Lower leg skin (tissue), 4 donors: ENCODE measurements around the gene COL4A2. TPM values are rescaled to one million over a fixed set of nuclear protein-coding genes. Genes with fewer than 3 reads are reported as not detected.

Source experiments
- DNase-seq, 2 donors: peaks; one replicate each; pipeline ENCODE4 v3.0.0-alpha.2; 2019; ENCODE audit warnings: low spot score in 2 of 2
- H3K4me3 ChIP-seq: fragments of 200-600 bp; sonication (generic); 2 replicates; pipeline ENCODE4 v1.5.1; 2017; ENCODE audit warnings: mild to moderate bottlenecking, low read depth; ENCODE audit not compliant: poor library complexity, severe bottlenecking
- CTCF ChIP-seq, 3 donors: fragments of 450-650 bp; IDR thresholded peaks; one replicate each; pipeline ENCODE4 v1.5.1; 2016; ENCODE audit warnings: antibody characterized with exemption in 3 of 3, mild to moderate bottlenecking in 3 of 3, moderate library complexity in 2 of 3
- POLR2A ChIP-seq, 2 donors: fragments of 450-650 bp; IDR thresholded peaks; one replicate each; pipeline ENCODE4 v1.6.1; 2016 to 2017; ENCODE audit warnings: antibody characterized with exemption in 2 of 2, mild to moderate bottlenecking in 1 of 2, moderate library complexity in 1 of 2
- WGBS, 2 donors: methylation state at CpG; one replicate each; pipeline ENCODE4 v1.1.5; 2018; 5-methylcytosine and 5-hydroxymethylcytosine counted together
- intact Hi-C: fragments of 100-400 bp; cut with DNase I; formaldehyde crosslinking; loops from one replicate; pipeline ENCODE4 v1.15.0; 2023; ENCODE audit warnings: low total_unique reads
- total RNA-seq, 4 donors: library from RNA; depleted of rRNA; stranded (reverse); fragments of >200 nt; gene quantifications; one replicate each; pipeline ENCODE4 v1.1.0, GENCODE V29; 2016

Gene COL4A2
- total RNA-seq, 4 donors from 2014 or later = 40.8 to 119 (median 58.9) TPM

GRCh38 chr13:110348309-110349105 is 41.4 kb downstream of the COL4A2 start:
- intact Hi-C loops = no loop called here
- 59 to 65% methylated on average over 8 of the region's 8 CpGs for WGBS, 2 donors
- H3K4me3 ChIP-seq = no peak overlapping the region
- no peak for DNase-seq
- no peak for TF ChIP-seq POLR2A (IDR thresholded peaks at IDR 0.05)
- TF ChIP-seq CTCF (IDR thresholded peaks at IDR 0.05) = no peak

GRCh38 chr13:110349239-110349638 is 42.2 kb downstream of the COL4A2 start:
- H3K4me3 ChIP-seq = no peak overlapping the region
- intact Hi-C loops = no loop called here
- TF ChIP-seq POLR2A (IDR thresholded peaks at IDR 0.05) (no peak), CTCF (IDR thresholded peaks at IDR 0.05) (no peak)
- DNase-seq = peak in 1 of 2 donors; percentile 12
- WGBS, 2 donors = 83 to 90% methylated on average over 5 of the region's 5 CpGs

- H3K4me3 ChIP-seq = no peak overlapping the region
- no peak for DNase-seq
- TF ChIP-seq CTCF (IDR thresholded peaks at IDR 0.05) (no peak), POLR2A (IDR thresholded peaks at IDR 0.05) (no peak)
- intact Hi-C loops = no loop called here
- WGBS, 2 donors = 86 to 91% methylated on average over 1 of the region's 1 CpG
These were observed 43.0 kb downstream of the COL4A2 start for GRCh38 chr13:110350049-110350448.

- intact Hi-C loops = no loop called here
- H3K4me3 ChIP-seq = no peak overlapping the region
- peak in 1 of 2 donors; percentile 70 for DNase-seq
- 82 to 83% methylated on average over 3 of the region's 3 CpGs for WGBS, 2 donors
- no peak for TF ChIP-seq CTCF (IDR thresholded peaks at IDR 0.05)
- TF ChIP-seq POLR2A (IDR thresholded peaks at IDR 0.05) = no peak
These were observed 43.4 kb downstream of the COL4A2 start for GRCh38 chr13:110350509-110350908.

- no peak overlapping the region for H3K4me3 ChIP-seq
- DNase-seq = peak in 1 of 2 donors; percentile 68
- WGBS, 2 donors = 91 to 92% methylated on average over 6 of the region's 6 CpGs
- TF ChIP-seq CTCF (IDR thresholded peaks at IDR 0.05) = no peak
- TF ChIP-seq POLR2A (IDR thresholded peaks at IDR 0.05) = no peak
- intact Hi-C loops = no loop called here
These were observed 44.7 kb downstream of the COL4A2 start for GRCh38 chr13:110351636-110352420.
